KOPT-K1 (cell line): ENCODE data around the gene GTF2H4.

ENCODE experiments used
- H3K27ac ChIP-seq: fragments of 200-600 bp; sonication (generic); 2 replicates; pipeline ENCODE4 v1.5.1; 2016; ENCODE audit warnings: antibody characterized with exemption, mild to moderate bottlenecking, low read depth, low read length; ENCODE audit not compliant: poor library complexity, severe bottlenecking
- H3K36me3 ChIP-seq: fragments of 200-600 bp; sonication (generic); 2 replicates; pipeline ENCODE4 v1.5.1; 2017; ENCODE audit warnings: antibody characterized with exemption, mild to moderate bottlenecking, low read length, moderate library complexity; ENCODE audit not compliant: insufficient read depth
- H3K9me3 ChIP-seq: fragments of 200-600 bp; sonication (generic); 2 replicates; pipeline ENCODE4 v1.5.1; 2017; ENCODE audit warnings: antibody characterized with exemption, low read length, mild to moderate bottlenecking; ENCODE audit not compliant: insufficient read depth, poor library complexity, severe bottlenecking

The GTF2H4 gene

GRCh38 chr6:30888816-30889495, 19.1 kb upstream of the GTF2H4 start:
- Histone ChIP-seq H3K9me3 (no peaks in the 10 kb centered on the region), H3K36me3 (no peaks in the 10 kb centered on the region), H3K27ac (no peak overlapping the region)

GRCh38 chr6:30889496-30889885, 18.5 kb upstream of the GTF2H4 start:
- H3K27ac ChIP-seq = no peak overlapping the region
- H3K36me3 ChIP-seq = no peaks in the 10 kb centered on the region
- H3K9me3 ChIP-seq = no peaks in the 10 kb centered on the region

- Histone ChIP-seq H3K9me3 (no peaks in the 10 kb centered on the region), H3K27ac (no peak overlapping the region), H3K36me3 (no peaks in the 10 kb centered on the region)
These were observed 17.9 kb upstream of the GTF2H4 start for GRCh38 chr6:30889921-30890645.

GRCh38 chr6:30890646-30891449, 17.2 kb upstream of the GTF2H4 start:
- H3K27ac ChIP-seq = no peak overlapping the region
- H3K36me3 ChIP-seq = no peaks in the 10 kb centered on the region
- no peaks in the 10 kb centered on the region for H3K9me3 ChIP-seq

- H3K9me3 ChIP-seq = no peaks in the 10 kb centered on the region
- no peak overlapping the region for H3K27ac ChIP-seq
- no peaks in the 10 kb centered on the region for H3K36me3 ChIP-seq
These were observed 16.6 kb upstream of the GTF2H4 start for GRCh38 chr6:30891450-30891723.

GRCh38 chr6:30891816-30892538, 16.0 kb upstream of the GTF2H4 start:
- no peaks in the 10 kb centered on the region for H3K9me3 ChIP-seq
- no peak overlapping the region for H3K27ac ChIP-seq
- no peaks in the 10 kb centered on the region for H3K36me3 ChIP-seq

- H3K36me3 ChIP-seq = no peaks in the 10 kb centered on the region
- no peaks in the 10 kb centered on the region for H3K9me3 ChIP-seq
- no peak overlapping the region for H3K27ac ChIP-seq
These were observed 14.9 kb upstream of the GTF2H4 start for GRCh38 chr6:30893001-30893591.

GRCh38 chr6:30893666-30894065, 14.3 kb upstream of the GTF2H4 start:
- Histone ChIP-seq H3K9me3 (no peaks in the 10 kb centered on the region), H3K27ac (no peak overlapping the region), H3K36me3 (no peaks in the 10 kb centered on the region)

GRCh38 chr6:30894381-30894780, 13.6 kb upstream of the GTF2H4 start:
- H3K27ac ChIP-seq = no peak overlapping the region
- no peaks in the 10 kb centered on the region for H3K9me3 ChIP-seq
- H3K36me3 ChIP-seq = no peaks in the 10 kb centered on the region

- H3K9me3 ChIP-seq = no peaks in the 10 kb centered on the region
- H3K36me3 ChIP-seq = no peaks in the 10 kb centered on the region
These were observed 13.1 kb upstream of the GTF2H4 start for GRCh38 chr6:30894935-30895334.

GRCh38 chr6:30895343-30895742, 12.7 kb upstream of the GTF2H4 start:
- H3K27ac ChIP-seq = no peak overlapping the region
- no peaks in the 10 kb centered on the region for H3K36me3 ChIP-seq
- no peaks in the 10 kb centered on the region for H3K9me3 ChIP-seq

More at GRCh38 chr6:30894935-30895334, 13.1 kb upstream of the GTF2H4 start:
- H3K27ac ChIP-seq = no peak overlapping the region

- Histone ChIP-seq H3K27ac (no peak overlapping the region), H3K9me3 (no peaks in the 10 kb centered on the region), H3K36me3 (no peaks in the 10 kb centered on the region)
These were observed 11.5 kb upstream of the GTF2H4 start for GRCh38 chr6:30896541-30896940.

GRCh38 chr6:30897882-30898281, 10.1 kb upstream of the GTF2H4 start:
- Histone ChIP-seq H3K27ac (no peak overlapping the region), H3K9me3 (no peaks in the 10 kb centered on the region), H3K36me3 (no peaks in the 10 kb centered on the region)

GRCh38 chr6:30898750-30899360, 9.2 kb upstream of the GTF2H4 start:
- H3K27ac ChIP-seq = no peak overlapping the region
- H3K36me3 ChIP-seq = no peaks in the 10 kb centered on the region

More at GRCh38 chr6:30898750-30899360, 9.2 kb upstream of the GTF2H4 start:
- no peaks in the 10 kb centered on the region for H3K9me3 ChIP-seq
